ENCODE measurements around the gene TAS2R9. TPM values are rescaled to one million over a fixed set of nuclear protein-coding genes. Genes with fewer than 3 reads are reported as not detected.

Gene TAS2R9, protein sequence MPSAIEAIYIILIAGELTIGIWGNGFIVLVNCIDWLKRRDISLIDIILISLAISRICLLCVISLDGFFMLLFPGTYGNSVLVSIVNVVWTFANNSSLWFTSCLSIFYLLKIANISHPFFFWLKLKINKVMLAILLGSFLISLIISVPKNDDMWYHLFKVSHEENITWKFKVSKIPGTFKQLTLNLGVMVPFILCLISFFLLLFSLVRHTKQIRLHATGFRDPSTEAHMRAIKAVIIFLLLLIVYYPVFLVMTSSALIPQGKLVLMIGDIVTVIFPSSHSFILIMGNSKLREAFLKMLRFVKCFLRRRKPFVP
- total RNA-seq, result not detected in 2 replicates

DNA sequence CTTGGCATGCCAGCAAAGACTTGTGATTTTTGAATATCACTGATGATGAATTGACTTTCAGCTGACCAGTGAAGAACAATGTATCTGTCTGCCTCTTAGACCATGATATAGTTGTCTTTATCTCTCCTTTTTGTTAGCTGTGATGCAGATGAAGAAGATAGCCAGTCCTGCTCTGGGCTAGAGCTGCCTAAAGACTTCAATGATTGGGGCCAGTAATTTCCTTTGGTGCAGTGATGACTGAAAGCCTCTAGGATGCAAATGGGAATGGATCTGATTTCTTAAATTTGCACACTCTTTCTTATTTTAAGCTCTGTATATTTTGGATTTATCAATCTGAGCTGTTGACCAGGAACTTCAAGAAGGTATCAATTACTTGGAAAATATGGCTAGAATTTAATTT lies at the start of gene TAS2R9:
TAS2R9 (minus strand) TSS at position 101 of the 400 bp plus-strand sequence; CDS start at position 8, 93 bp downstream.
- DNase-seq (ENCODE audit: low read depth), result no peak
- TF ChIP-seq, protein P1, sequence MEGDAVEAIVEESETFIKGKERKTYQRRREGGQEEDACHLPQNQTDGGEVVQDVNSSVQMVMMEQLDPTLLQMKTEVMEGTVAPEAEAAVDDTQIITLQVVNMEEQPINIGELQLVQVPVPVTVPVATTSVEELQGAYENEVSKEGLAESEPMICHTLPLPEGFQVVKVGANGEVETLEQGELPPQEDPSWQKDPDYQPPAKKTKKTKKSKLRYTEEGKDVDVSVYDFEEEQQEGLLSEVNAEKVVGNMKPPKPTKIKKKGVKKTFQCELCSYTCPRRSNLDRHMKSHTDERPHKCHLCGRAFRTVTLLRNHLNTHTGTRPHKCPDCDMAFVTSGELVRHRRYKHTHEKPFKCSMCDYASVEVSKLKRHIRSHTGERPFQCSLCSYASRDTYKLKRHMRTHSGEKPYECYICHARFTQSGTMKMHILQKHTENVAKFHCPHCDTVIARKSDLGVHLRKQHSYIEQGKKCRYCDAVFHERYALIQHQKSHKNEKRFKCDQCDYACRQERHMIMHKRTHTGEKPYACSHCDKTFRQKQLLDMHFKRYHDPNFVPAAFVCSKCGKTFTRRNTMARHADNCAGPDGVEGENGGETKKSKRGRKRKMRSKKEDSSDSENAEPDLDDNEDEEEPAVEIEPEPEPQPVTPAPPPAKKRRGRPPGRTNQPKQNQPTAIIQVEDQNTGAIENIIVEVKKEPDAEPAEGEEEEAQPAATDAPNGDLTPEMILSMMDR (IDR thresholded peaks at IDR 0.05; ENCODE audit: insufficient read depth, low read depth, low read length), result no peak
- H3K4me3 ChIP-seq (ENCODE audit: low read depth, low read length), result no peak within 1 kb of the TSS

DNA sequence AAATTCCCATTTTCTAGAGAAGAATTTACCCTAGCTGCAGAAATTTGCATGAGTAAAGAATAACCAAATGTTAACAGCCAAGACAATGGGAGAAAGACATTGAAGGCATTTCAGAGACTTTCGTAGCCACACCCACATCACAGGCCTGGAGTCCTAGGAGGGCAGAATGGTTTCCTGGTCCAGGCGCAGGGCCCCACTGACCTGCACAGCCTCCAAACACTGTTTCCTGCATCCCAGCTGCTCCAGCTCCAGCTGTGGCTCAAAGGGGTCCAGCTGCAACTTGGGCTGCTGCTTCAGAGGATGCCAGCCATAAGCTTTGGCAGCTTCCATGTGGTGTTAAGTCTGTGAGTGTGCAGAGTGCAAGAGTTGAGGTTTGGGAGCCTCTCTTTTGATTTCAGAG lies 45.8 kb upstream of the TAS2R9 start:
- H3K4me3 ChIP-seq (ENCODE audit: low read depth, low read length), result no peak overlapping the region
- DNase-seq (ENCODE audit: low read depth), result no peak
- TF ChIP-seq, protein P1 (IDR thresholded peaks at IDR 0.05; ENCODE audit: insufficient read depth, low read depth, low read length), result no peak

DNA sequence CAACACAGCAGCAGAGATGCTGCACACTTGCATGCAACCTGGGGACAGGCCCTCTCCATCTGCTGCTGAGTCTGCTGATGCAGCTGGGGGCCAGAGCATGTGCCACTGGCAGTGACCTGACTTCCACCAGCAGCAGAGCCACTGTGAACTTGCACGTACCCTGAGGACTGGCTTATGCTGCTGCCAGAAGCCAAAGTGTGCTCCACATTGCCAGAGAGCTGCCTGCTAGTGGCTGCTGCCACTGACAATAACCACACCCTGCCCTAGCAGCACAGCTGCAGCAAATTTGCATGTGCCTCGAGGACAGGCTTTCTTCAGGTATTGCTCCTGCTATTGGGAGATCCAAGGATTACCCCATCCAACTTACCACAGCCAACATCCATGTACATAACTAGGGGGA lies 43.8 kb upstream of the TAS2R9 start:
- TF ChIP-seq, protein P1 (IDR thresholded peaks at IDR 0.05; ENCODE audit: insufficient read depth, low read depth, low read length), result no peak
- DNase-seq (ENCODE audit: low read depth), result no peak
- H3K4me3 ChIP-seq (ENCODE audit: low read depth, low read length), result no peak overlapping the region

DNA sequence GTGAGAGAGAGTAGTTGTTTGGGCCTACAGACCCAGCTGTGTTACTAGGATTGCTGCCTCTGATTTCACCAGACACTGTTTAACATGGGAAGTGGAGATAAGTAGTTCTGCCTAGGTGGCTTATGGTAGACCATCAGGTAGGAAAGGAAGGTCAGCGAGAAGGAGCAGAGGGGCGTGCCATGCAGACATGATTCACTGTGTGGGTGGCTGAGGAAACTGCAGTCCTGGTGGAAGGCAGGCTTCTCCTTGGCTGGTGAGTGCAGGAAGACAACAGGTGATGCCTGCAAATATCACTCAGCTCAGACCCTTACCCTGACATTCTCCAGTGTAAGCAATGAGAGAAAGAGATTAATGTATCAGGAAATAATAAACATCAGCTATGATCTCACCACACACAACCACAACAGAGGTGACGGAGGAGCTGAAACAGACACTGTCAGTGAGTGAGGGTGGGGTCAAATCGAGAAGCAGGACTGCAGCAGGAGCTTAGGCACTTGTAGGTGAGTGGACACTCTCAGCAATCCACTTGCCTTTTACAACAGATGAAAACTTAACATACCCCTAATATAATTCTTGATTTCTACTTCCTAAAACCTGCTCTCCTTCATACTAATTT lies 41.4 kb upstream of the TAS2R9 start:
- H3K4me3 ChIP-seq (ENCODE audit: low read depth, low read length), result no peak overlapping the region
- TF ChIP-seq, protein P1 (IDR thresholded peaks at IDR 0.05; ENCODE audit: insufficient read depth, low read depth, low read length), result no peak
- DNase-seq (ENCODE audit: low read depth), result peak; percentile 7

DNA sequence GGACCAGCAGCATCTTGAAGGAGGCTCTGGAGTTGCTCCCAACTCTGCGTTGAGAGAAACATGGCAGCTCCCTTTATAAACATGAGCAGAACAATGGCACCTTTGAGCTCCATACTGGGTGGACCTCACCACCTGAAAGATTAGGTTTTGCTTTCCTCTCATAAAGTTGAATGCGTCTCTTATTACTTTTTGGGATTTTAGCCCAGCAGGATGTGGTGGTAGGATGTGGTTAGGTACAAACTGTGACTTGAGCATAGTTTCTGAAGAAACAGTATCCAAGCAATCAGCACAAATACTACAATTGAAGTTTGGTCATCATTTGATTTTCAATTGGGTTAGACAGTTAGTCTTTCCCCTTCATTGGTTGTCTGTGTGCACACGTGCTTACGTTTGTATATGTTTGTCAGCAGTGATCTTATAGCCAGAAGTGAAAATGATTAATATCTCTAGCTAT lies 39.5 kb upstream of the TAS2R9 start, which contains the start of gene PRR4:
PRR4 (minus strand) TSS at position 51 of the 454 bp plus-strand sequence; CDS start at position 13, 38 bp downstream.
- H3K4me3 ChIP-seq (ENCODE audit: low read depth, low read length), result no peak within 1 kb of the TSS
- no peak for DNase-seq (ENCODE audit: low read depth)
- TF ChIP-seq, protein P1 (IDR thresholded peaks at IDR 0.05; ENCODE audit: insufficient read depth, low read depth, low read length), result no peak

DNA sequence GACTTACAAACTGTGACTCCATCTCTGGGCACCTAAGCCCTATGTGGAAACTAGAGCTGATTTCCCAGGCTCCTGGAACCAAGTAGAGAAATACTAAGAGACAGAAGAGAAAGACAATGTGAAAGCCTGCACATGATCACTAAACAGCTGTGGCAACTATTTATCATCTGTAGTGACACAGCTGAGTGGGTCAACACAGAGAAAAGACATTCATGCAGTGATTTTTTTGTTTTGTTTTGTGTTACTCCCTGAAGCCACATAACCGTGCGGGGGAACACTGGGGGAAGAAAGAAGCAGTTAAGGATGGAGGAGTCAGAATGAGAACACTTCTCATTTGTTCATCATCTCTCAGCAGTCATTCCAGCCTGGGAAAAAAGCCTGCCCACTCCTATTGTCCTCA lies 37.8 kb upstream of the TAS2R9 start:
- TF ChIP-seq, protein P1 (IDR thresholded peaks at IDR 0.05; ENCODE audit: insufficient read depth, low read depth, low read length), result no peak
- H3K4me3 ChIP-seq (ENCODE audit: low read depth, low read length), result no peak overlapping the region
- no peak for DNase-seq (ENCODE audit: low read depth)
